DOHH2 (cell line): ENCODE results near the gene TNFRSF21.

ENCODE experiments used
- EZH2phosphoT487 ChIP-seq: fragments of 200-600 bp; sonication (generic); IDR thresholded peaks from 2 replicates; pipeline ENCODE4 v1.6.1; 2017; ENCODE audit warnings: borderline replicate concordance, mild to moderate bottlenecking, antibody characterized with exemption, low read length, moderate library complexity, mixed read lengths
- TF ChIP-seq, protein P1 (sequence below): fragments of 200-600 bp; sonication (generic); IDR thresholded peaks from one replicate; pipeline ENCODE4 v1.5.1; 2014; ENCODE audit warnings: antibody characterized with exemption, mild to moderate bottlenecking, low read depth, low read length; ENCODE audit not compliant: poor library complexity, severe bottlenecking

DNA sequence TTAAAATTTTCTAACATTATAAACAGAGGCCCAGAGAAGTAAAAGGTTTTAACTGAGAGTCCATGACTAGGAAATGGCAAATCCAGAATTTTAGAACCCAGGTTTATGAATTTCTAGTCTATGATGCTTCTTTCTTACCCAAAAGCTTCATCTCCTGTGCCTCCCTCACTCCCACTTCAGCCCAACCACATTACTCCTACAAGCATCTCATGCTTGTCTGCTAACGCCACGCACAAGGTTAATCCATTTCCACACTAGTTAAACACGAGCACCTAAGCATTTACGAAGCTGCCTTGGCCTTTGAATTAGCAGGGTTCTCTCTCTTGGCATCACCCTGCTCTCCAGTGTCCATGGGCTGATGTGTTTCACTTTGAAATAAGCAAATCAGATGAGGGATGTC is 32.0 kb downstream of the TNFRSF21 start:
- TF ChIP-seq, protein P1, sequence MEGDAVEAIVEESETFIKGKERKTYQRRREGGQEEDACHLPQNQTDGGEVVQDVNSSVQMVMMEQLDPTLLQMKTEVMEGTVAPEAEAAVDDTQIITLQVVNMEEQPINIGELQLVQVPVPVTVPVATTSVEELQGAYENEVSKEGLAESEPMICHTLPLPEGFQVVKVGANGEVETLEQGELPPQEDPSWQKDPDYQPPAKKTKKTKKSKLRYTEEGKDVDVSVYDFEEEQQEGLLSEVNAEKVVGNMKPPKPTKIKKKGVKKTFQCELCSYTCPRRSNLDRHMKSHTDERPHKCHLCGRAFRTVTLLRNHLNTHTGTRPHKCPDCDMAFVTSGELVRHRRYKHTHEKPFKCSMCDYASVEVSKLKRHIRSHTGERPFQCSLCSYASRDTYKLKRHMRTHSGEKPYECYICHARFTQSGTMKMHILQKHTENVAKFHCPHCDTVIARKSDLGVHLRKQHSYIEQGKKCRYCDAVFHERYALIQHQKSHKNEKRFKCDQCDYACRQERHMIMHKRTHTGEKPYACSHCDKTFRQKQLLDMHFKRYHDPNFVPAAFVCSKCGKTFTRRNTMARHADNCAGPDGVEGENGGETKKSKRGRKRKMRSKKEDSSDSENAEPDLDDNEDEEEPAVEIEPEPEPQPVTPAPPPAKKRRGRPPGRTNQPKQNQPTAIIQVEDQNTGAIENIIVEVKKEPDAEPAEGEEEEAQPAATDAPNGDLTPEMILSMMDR: no peak
- TF ChIP-seq EZH2phosphoT487: no peak
